GM18870 (cell line): ENCODE results near the gene SHROOM2.
"Not testable (repeated sequence)": the region's sequence is repeated elsewhere in the genome, so short reads cannot be mapped to it uniquely, and the experiment has no call there.

Source experiments
- ATAC-seq: cut with Tn5 transposase; IDR thresholded peaks from one replicate; pipeline ENCODE4 v1.9.1; 2021; ENCODE audit warnings: moderate library complexity; ENCODE audit not compliant: unreplicated experiment

SHROOM2 gene

GRCh38 chrX:9785944-9786797, at the start of gene SHROOM2:
Gene SHROOM2, plus strand, starts transcription at chrX:9786429. Its CDS starts 117 bp downstream, at chrX:9786546.
- ATAC-seq = no peak

DNA sequence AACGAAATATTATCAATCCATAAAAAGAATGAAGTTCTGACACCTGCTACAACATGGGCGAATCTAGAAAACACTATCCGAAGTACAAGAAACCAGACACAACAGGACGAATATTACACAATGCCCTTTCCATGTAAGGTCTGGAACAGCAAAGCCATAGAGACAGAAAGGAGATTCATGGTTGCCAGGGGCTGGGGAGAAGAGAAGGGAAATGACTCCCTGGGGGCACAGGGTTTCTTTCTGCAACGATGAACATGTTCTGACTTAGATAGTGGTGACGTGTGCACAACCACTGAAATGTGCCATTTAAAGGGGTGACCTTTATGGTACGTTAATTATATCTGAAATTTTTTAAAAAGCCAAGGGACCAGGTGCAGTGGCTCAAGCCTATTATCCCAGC, 48.9 kb upstream of the SHROOM2 start:
- no peak for ATAC-seq

DNA sequence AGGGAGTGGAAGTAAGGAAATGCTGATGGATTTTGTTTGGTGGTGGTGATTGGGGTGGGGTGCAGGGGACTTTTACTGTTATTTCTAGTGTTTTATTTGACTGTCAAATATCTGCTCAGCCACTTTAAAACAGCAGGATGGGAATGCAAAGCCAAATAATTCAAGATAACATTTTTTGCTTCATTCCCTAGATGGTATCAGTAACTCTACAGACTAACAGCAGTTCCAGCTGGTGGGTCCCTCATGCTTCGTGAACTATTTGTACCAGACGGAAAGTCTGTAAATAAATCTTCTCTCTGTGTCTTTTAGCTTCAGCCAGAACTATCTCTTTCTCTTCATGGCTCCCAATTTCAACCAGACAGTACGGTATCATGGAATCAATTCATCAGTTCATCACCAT, 48.1 kb upstream of the SHROOM2 start:
- no peak for ATAC-seq

GRCh38 chrX:9739130-9739529, 47.1 kb upstream of the SHROOM2 start:
- no peak for ATAC-seq

DNA sequence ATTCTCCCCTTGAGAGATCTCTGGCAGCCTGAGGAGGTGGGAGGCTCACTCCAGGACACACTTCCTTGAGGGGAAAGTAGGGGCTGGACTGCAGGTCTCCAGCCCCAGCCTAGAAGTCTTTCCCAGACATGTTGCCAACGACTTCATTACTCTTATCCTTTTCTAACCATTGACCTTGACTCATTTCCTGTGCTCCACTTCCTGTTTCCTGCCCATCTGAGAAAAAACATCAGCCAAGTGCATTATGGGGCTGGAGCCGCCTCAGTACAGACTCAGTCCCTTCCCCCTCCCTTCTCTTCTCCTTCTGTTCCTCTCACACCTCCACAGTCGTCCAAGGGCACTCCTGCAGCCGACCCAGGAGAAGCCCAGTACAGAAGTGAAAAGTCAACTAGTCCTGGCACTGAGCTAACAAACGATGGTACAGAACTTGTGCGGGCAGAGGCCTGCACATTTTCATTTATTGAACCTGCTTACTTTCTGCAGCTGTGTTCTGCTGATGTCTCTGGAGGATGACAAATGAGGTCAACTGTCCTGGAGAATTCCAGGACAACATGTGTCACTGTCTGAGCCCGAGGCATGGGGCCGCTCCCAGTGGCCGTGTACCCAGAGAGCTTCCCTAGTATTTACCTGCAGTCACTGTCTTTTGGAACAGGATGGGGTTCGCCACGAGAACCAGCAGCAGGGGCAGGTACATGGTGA, 40.7 kb upstream of the SHROOM2 start:
- ATAC-seq = no peak

DNA sequence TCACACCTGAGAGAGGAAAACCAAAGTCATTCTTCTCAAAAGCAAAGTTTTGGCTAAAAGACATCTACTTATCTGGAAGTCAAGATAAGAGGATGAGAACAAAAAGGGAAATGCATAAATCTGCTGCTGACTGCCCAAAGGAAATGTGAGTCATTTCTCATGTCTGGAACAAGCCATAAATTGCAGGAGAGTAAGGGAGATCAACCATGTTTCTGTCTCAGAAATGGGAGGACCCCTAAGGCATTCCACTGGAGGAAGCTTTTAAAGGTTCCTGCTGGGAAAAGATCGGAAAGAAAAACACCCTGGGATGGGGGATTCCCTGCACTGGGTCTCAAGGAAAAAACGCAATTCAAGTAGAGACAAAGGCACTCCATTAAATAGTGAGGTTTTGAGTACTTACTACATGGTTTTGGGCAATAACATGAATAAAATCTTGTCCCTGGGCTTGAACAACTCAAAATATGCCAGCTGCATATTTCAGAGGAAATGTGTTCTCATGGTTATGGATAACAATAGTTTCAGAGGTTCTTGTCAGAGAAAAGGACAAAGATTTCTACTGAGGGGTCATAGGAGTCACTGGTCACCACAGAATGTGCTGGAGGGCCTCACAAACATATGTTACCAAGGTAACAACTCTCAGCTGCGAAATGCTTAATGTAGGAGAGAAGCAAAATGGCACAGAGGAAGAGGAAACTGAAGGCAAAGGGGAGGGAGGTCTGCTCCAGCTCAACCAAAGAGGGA, 39.9 kb upstream of the SHROOM2 start:
- no peak for ATAC-seq

DNA sequence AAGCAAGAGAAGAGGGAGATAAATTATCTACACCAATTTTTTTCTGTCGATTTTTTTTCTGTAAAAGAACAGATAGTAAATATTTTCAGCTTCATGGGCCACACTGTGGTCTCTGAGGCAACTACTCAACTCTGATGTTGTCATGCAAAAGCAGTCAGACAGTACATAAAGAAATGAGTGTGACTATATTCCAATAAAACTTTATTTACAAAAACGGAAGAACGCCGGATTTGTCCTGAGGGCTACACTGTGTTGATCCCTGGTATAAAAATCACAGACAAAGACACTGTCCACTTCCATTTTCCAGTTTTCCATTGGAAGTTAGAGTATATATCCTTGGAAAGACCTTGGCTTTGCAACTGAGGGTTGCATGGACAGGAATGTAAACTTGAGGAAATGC, 38.6 kb upstream of the SHROOM2 start:
- no peak for ATAC-seq

DNA sequence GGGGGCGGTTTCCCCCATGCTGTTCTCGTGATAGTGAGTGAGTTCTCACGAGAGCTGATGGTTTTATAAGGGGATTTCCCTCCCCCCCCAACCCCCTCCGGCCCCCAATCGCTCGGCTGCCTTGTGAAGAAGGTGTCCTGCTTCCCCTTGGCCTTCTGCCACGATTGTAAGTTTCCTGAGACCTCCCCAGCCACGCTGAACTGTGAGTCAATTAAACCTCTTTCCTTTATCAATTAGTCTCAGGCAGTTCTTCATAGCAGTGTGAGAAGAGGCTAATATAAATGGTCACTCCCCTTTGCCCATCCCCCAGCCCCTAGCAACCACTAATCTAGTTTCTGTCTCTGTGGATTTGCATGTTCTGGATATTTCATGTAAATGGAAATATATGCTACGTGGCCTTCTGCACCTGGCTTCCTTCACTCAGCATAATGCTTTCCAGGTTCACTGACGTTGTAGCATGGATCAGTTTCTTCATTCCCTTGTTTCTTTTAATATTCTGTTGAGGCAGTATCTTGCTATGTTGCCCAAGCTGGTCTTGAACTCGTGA, 37.0 kb upstream of the SHROOM2 start:
- no peak for ATAC-seq

GRCh38 chrX:9757366-9757765, 28.9 kb upstream of the SHROOM2 start:
- ATAC-seq = no peak

DNA sequence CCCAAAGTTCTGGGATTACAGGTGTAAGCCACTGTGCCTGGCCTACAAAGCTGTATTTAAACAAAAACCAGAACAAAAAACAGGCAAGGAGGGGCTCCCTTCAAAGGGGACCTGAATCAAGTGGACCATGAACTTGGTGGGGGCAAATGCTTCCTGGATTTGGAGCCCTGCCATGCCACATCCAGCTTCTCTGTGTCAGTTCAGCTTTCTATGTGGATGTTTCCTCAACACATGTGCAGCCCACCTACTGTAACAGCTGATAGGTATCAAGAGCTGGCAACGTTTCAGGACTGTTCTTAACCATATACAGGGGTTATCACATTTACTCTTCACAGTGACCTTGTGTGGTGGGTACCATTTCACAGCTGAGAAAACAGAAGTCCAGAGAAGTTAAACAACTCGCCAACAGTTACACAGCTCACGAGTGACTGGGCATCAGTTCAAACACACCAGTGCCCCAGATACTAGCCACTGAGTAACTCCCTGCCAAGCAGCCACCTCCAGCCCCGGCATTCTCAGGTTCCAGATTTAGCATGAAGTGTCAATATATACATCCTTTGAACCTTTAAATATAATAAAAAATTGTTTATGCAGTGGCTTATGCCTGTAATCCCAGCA, 28.1 kb upstream of the SHROOM2 start:
- no peak for ATAC-seq

GRCh38 chrX:9759337-9759736, 26.9 kb upstream of the SHROOM2 start:
- ATAC-seq = no peak

- ATAC-seq = no peak
Observed at GRCh38 chrX:9765072-9765736, 21.0 kb upstream of the SHROOM2 start.

DNA sequence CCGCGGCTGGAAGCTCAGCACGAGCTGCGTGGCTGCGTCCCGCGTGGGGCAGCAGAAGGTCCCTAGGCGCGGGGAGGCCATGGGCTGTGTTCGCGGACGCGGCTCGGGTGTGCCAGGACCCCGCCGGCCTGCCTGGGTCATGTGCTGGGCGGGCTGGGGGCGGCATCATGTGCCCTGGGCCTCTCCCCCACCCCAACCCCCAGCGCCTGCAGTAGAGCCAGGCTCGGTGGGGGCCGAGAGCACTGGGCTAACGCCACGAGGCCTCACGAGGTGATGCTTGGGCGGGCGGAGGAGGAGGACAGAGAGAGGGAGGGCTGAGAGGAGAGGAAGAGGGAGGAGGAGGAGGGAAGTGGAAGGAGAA, 20.5 kb upstream of the SHROOM2 start, which contains the start of gene GPR143:
Gene GPR143 (minus strand): TSS at position 111 of the 361 bp plus-strand sequence. CDS start 30 bp downstream, at position 81.
- ATAC-seq = no peak

GRCh38 chrX:9767375-9767774, 18.9 kb upstream of the SHROOM2 start:
- no peak for ATAC-seq

DNA sequence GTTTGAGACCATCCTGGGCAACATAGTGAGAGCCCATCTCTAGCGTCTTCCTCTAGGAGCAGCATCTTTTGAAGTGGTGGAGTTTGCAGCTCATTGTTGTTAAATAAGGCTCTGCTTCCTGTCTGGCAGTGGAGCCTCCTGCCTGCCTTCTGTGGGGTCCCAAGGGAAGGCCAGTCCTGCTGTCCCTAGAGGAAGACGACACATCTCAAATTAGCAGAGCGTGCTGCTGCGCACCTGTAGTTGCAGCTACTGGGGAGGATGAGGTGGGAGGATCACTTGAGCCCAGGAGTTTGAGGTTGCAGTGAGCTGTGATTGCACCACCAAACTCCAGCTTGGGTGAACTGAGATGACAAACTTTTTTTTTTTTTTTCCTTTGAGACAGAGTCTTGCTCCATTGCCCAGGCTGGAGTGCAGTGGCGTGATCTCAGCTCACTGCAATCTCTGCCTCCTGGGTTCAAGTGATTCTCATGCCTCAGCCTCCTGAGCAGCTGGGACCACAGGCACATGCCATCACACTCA, 17.8 kb upstream of the SHROOM2 start:
- not testable (repeated sequence) for ATAC-seq

GRCh38 chrX:9770319-9770718, 15.9 kb upstream of the SHROOM2 start:
- no peak for ATAC-seq

GRCh38 chrX:9772943-9773342, 13.3 kb upstream of the SHROOM2 start:
- ATAC-seq = no peak

GRCh38 chrX:9775930-9776329, 10.3 kb upstream of the SHROOM2 start:
- no peak for ATAC-seq

GRCh38 chrX:9781941-9782340, 4.3 kb upstream of the SHROOM2 start:
- no peak for ATAC-seq

- ATAC-seq = no peak
Observed at GRCh38 chrX:9784332-9784731, 1.9 kb upstream of the SHROOM2 start.
